Measurements from ENCODE around the gene FAM3B. TPM values are rescaled to one million over a fixed set of nuclear protein-coding genes. Genes with fewer than 3 reads are reported as not detected.

Gene FAM3B
- polyA plus RNA-seq, 3 donors: 0.15 TPM; not detected in 2

GRCh38 chr21:41397471-41397891 is 80.9 kb downstream of the FAM3B start:
- H3K27me3 ChIP-seq (ENCODE audit: control insufficient read depth in 2 of 2, insufficient read depth in 2 of 2, low read length in 2 of 2): no peaks in the 10 kb centered on the region
- H4K20me1 ChIP-seq (ENCODE audit: insufficient read depth, low read length): no peaks in the 10 kb centered on the region
- H3K4me2 ChIP-seq (replicated peaks; ENCODE audit: extremely low read depth, low read length, poor library complexity, severe bottlenecking): peak overlapping the region; percentile 71
- peak overlapping the region in 1 of 3 experiments; percentile 67 for H3K4me3 ChIP-seq (replicated peaks in 1 of 3; ENCODE audit: low read depth in 2 of 3, low read length in 3 of 3)
- no peaks in the 10 kb centered on the region for H3K79me2 ChIP-seq (ENCODE audit: insufficient read depth, low read length)
- H3K9me3 ChIP-seq (replicated peaks in 1 of 2; ENCODE audit: control insufficient read depth in 1 of 2, insufficient read depth in 1 of 2, low read length in 2 of 2): no peaks in the 10 kb centered on the region
- peaks cover 45 to 74% of the 10 kb centered on the region in 2 donors for H3K36me3 ChIP-seq (replicated peaks in 1 of 2; ENCODE audit: control insufficient read depth in 1 of 2, insufficient read depth in 2 of 2, low read length in 2 of 2)
- H3K4me1 ChIP-seq (ENCODE audit: control insufficient read depth in 1 of 2, insufficient read depth in 2 of 2, low read length in 2 of 2): peaks cover 36 to 44% of the 10 kb centered on the region in 2 donors
- 66% methylated on average over 6 of the region's 7 CpGs for WGBS (ENCODE audit: insufficient coverage)
- peaks cover 0 to 1% (median 0%) of the 10 kb centered on the region in 7 donors for H3K9me3 Mint-ChIP-seq
- DNase-seq: peak in 2 of 3 donors; percentile 30 to 37
- peaks cover 72 to 87% of the 10 kb centered on the region in 2 donors for H3K36me3 Mint-ChIP-seq
- H3K4me3 Mint-ChIP-seq: peak overlapping the region; percentile 42 to 73
- H3K4me1 Mint-ChIP-seq: peaks cover 50% of the 10 kb centered on the region
- peak overlapping the region; percentile 22 for H2AFZ ChIP-seq (ENCODE audit: insufficient read depth, low read depth, low read length, poor library complexity, severe bottlenecking)
- H3K27me3 Mint-ChIP-seq (ENCODE audit: low read depth in 3 of 3): peaks cover 0 to 3% (median 0%) of the 10 kb centered on the region in 3 donors
- peak overlapping the region; percentile 75 to 92 (median 87) for H3K27ac Mint-ChIP-seq
- peak overlapping the region; percentile 64 to 84 for H3K27ac ChIP-seq (ENCODE audit: low read depth in 1 of 2, low read length in 2 of 2)
- no peak for TF ChIP-seq CTCF (IDR thresholded peaks at IDR 0.05)
- H3K9ac ChIP-seq (ENCODE audit: insufficient read depth, low read length, poor library complexity, severe bottlenecking): no peak overlapping the region
- intact Hi-C loops (cut with micrococcal nuclease): loop anchor here in 1 of 2 donors (5.0 kb wide), 1 partner anchor 35 kb away; the partner anchor contains the start of gene MX2

- intact Hi-C loops (cut with micrococcal nuclease): loop anchor here in 1 of 2 donors (5.0 kb wide), 1 partner anchor 36 kb away; the partner anchor contains the start of gene MX2
- DNase-seq: no peak
- Mint-ChIP-seq H3K27ac (peak overlapping the region in 6 of 7 donors; percentile 17 to 92 (median 87)), H3K27me3 (ENCODE audit: low read depth in 3 of 3) (peaks cover 0 to 3% (median 0%) of the 10 kb centered on the region in 3 donors), H3K9me3 (peaks cover 0 to 1% (median 0%) of the 10 kb centered on the region in 7 donors), H3K4me3 (no peak overlapping the region), H3K36me3 (peaks cover 77 to 87% of the 10 kb centered on the region in 2 donors), H3K4me1 (peaks cover 50% of the 10 kb centered on the region)
- whole genome bisulfite sequencing (ENCODE audit: insufficient coverage): no CpG with 5 or more reads among the region's 4 CpGs
- peaks cover 53 to 80% of the 10 kb centered on the region in 2 donors for H3K36me3 ChIP-seq (replicated peaks in 1 of 2; ENCODE audit: control insufficient read depth in 1 of 2, insufficient read depth in 2 of 2, low read length in 2 of 2)
- H3K9me3 ChIP-seq (replicated peaks in 1 of 2; ENCODE audit: control insufficient read depth in 1 of 2, insufficient read depth in 1 of 2, low read length in 2 of 2): no peaks in the 10 kb centered on the region
- peak overlapping the region; percentile 23 to 84 for H3K27ac ChIP-seq (ENCODE audit: low read depth in 1 of 2, low read length in 2 of 2)
- TF ChIP-seq CTCF (IDR thresholded peaks at IDR 0.05): no peak
- no peaks in the 10 kb centered on the region for H4K20me1 ChIP-seq (ENCODE audit: insufficient read depth, low read length)
- H2AFZ ChIP-seq (ENCODE audit: insufficient read depth, low read depth, low read length, poor library complexity, severe bottlenecking): no peak overlapping the region
- peaks cover 36 to 44% of the 10 kb centered on the region in 2 donors for H3K4me1 ChIP-seq (ENCODE audit: control insufficient read depth in 1 of 2, insufficient read depth in 2 of 2, low read length in 2 of 2)
- no peak overlapping the region for H3K9ac ChIP-seq (ENCODE audit: insufficient read depth, low read length, poor library complexity, severe bottlenecking)
- H3K4me3 ChIP-seq (replicated peaks in 1 of 3; ENCODE audit: low read depth in 2 of 3, low read length in 3 of 3): peak overlapping the region in 1 of 3 experiments; percentile 67
- peak overlapping the region; percentile 71 for H3K4me2 ChIP-seq (replicated peaks; ENCODE audit: extremely low read depth, low read length, poor library complexity, severe bottlenecking)
- no peaks in the 10 kb centered on the region for H3K27me3 ChIP-seq (ENCODE audit: control insufficient read depth in 2 of 2, insufficient read depth in 2 of 2, low read length in 2 of 2)
- no peaks in the 10 kb centered on the region for H3K79me2 ChIP-seq (ENCODE audit: insufficient read depth, low read length)
Measured at GRCh38 chr21:41398251-41398650, 81.7 kb downstream of the FAM3B start.

Measured in CD14-positive monocyte (primary cell).